Transverse colon (tissue), 4 donors: ENCODE data around the gene CMTM1.

Source experiments
- EP300 ChIP-seq: sonication (generic); formaldehyde crosslinking; IDR thresholded peaks from one replicate; pipeline ENCODE4 v1.6.1; 2017; ENCODE audit warnings: antibody characterized with exemption, low read depth
- POLR2A ChIP-seq: fragments of 450-650 bp; IDR thresholded peaks from one replicate; pipeline ENCODE4 v1.6.1; 2016; ENCODE audit warnings: antibody characterized with exemption, mild to moderate bottlenecking, moderate library complexity
- POLR2AphosphoS5 ChIP-seq, 3 donors: sonication (generic); formaldehyde crosslinking; IDR thresholded peaks; one replicate each; pipeline ENCODE4 v1.6.1; 2016; ENCODE audit warnings: antibody characterized with exemption in 3 of 3
- TF ChIP-seq, protein P1 (sequence below), 5 experiments: fragments of 200-600 bp in 3 of 5; fragments of 450-650 bp in 2 of 5; sonication (generic) in 3 of 5; IDR thresholded peaks; 1 replicate in 2 of 5; 2 replicates in 3 of 5; pipeline ENCODE4 v1.5.1; 2016 to 2017; ENCODE audit warnings: antibody characterized with exemption in 5 of 5, inconsistent platforms in 3 of 5, mild to moderate bottlenecking in 2 of 5, moderate library complexity in 1 of 5

DNA sequence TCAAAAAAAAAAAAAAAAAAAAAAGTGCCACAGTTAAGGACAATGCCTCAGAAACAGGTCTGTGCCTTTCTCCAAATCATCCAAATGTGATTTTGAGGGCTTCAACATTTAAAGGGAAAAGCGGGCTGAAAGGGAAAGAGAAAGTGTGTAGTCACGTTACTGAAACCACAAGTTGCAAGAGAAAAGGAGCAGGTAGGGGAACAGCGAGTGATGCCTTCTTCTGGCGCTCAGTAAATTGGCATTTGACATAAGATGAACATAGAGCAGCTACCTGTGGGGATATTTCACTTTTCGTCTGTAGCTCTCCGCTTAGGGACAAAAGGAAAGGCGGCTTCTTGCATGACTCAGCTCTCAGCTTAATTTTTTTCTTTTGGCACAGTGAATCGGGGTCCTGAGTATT lies 24.1 kb downstream of the CMTM1 start:
- TF ChIP-seq POLR2A, result no peak
- TF ChIP-seq, protein P1, sequence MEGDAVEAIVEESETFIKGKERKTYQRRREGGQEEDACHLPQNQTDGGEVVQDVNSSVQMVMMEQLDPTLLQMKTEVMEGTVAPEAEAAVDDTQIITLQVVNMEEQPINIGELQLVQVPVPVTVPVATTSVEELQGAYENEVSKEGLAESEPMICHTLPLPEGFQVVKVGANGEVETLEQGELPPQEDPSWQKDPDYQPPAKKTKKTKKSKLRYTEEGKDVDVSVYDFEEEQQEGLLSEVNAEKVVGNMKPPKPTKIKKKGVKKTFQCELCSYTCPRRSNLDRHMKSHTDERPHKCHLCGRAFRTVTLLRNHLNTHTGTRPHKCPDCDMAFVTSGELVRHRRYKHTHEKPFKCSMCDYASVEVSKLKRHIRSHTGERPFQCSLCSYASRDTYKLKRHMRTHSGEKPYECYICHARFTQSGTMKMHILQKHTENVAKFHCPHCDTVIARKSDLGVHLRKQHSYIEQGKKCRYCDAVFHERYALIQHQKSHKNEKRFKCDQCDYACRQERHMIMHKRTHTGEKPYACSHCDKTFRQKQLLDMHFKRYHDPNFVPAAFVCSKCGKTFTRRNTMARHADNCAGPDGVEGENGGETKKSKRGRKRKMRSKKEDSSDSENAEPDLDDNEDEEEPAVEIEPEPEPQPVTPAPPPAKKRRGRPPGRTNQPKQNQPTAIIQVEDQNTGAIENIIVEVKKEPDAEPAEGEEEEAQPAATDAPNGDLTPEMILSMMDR (IDR thresholded peaks at IDR 0.05), result no peak
- TF ChIP-seq EP300, result no peak
- no peak for TF ChIP-seq POLR2AphosphoS5 (IDR thresholded peaks at IDR 0.05)
